ENCODE results near the gene VPS13D.
"Not testable (repeated sequence)": the region's sequence is repeated elsewhere in the genome, so short reads cannot be mapped to it uniquely, and the experiment has no call there.

VPS13D gene

GRCh38 chr1:12469493-12469892 is 239.7 kb downstream of the VPS13D start:
- DNase-seq (ENCODE audit: low read depth in 3 of 3) = no peak

GRCh38 chr1:12469990-12470389 is 240.2 kb downstream of the VPS13D start:
- DNase-seq (ENCODE audit: low read depth in 3 of 3) = no peak

- not testable (repeated sequence) for DNase-seq (ENCODE audit: low read depth in 3 of 3)
These were observed 241.1 kb downstream of the VPS13D start for GRCh38 chr1:12470916-12471315.

GRCh38 chr1:12472156-12472797 is 242.4 kb downstream of the VPS13D start:
- DNase-seq (ENCODE audit: low read depth in 3 of 3) = no peak

GRCh38 chr1:12472798-12473551 is 243.1 kb downstream of the VPS13D start:
- DNase-seq (ENCODE audit: low read depth in 3 of 3) = peak in 2 of 3 experiments; percentile 61 to 68

GRCh38 chr1:12473596-12474362 is 243.9 kb downstream of the VPS13D start:
- no peak for DNase-seq (ENCODE audit: low read depth in 3 of 3)

GRCh38 chr1:12475101-12475500 is 245.3 kb downstream of the VPS13D start:
- DNase-seq (ENCODE audit: low read depth in 3 of 3) = no peak

- no peak for DNase-seq (ENCODE audit: low read depth in 3 of 3)
These were observed 245.7 kb downstream of the VPS13D start for GRCh38 chr1:12475530-12475934.

GRCh38 chr1:12475947-12476346 is 246.1 kb downstream of the VPS13D start:
- DNase-seq (ENCODE audit: low read depth in 3 of 3) = no peak

GRCh38 chr1:12477314-12477713 is 247.5 kb downstream of the VPS13D start:
- DNase-seq (ENCODE audit: low read depth in 3 of 3) = no peak

- DNase-seq (ENCODE audit: low read depth in 3 of 3) = no peak
These were observed 248.2 kb downstream of the VPS13D start for GRCh38 chr1:12477936-12478611.

- no peak for DNase-seq (ENCODE audit: low read depth in 3 of 3)
These were observed 248.8 kb downstream of the VPS13D start for GRCh38 chr1:12478612-12478985.

- DNase-seq (ENCODE audit: low read depth in 3 of 3) = no peak
These were observed 249.5 kb downstream of the VPS13D start for GRCh38 chr1:12479311-12479710.

- DNase-seq (ENCODE audit: low read depth in 3 of 3) = no peak
These were observed 250.2 kb downstream of the VPS13D start for GRCh38 chr1:12480041-12480440.

- DNase-seq (ENCODE audit: low read depth in 3 of 3) = no peak
These were observed 251.0 kb downstream of the VPS13D start for GRCh38 chr1:12480748-12481362.

GRCh38 chr1:12481928-12482327 is 252.1 kb downstream of the VPS13D start:
- no peak for DNase-seq (ENCODE audit: low read depth in 3 of 3)

GRCh38 chr1:12482988-12483387 is 253.2 kb downstream of the VPS13D start:
- DNase-seq (ENCODE audit: low read depth in 3 of 3) = no peak

- no peak for DNase-seq (ENCODE audit: low read depth in 3 of 3)
These were observed 255.6 kb downstream of the VPS13D start for GRCh38 chr1:12485231-12486058.

GRCh38 chr1:12486059-12486341 is 256.2 kb downstream of the VPS13D start:
- DNase-seq (ENCODE audit: low read depth in 3 of 3) = no peak

GRCh38 chr1:12486401-12487005 is 256.7 kb downstream of the VPS13D start:
- no peak for DNase-seq (ENCODE audit: low read depth in 3 of 3)

- DNase-seq (ENCODE audit: low read depth in 3 of 3) = no peak
These were observed 257.7 kb downstream of the VPS13D start for GRCh38 chr1:12487520-12487919.
